GM18519 (cell line): ENCODE data around the gene NR3C1.

Experiments used
- ATAC-seq: cut with Tn5 transposase; IDR thresholded peaks from one replicate; pipeline ENCODE4 v1.9.1; 2021; ENCODE audit warnings: mild to moderate bottlenecking, moderate library complexity; ENCODE audit not compliant: unreplicated experiment, low FRiP score

NR3C1 gene

GRCh38 chr5:143244990-143245389 is 158.5 kb downstream of the NR3C1 start:
- ATAC-seq = no peak

- ATAC-seq = no peak
Measured at GRCh38 chr5:143244000-143244736, 159.3 kb downstream of the NR3C1 start.

- no peak for ATAC-seq
Measured at GRCh38 chr5:143243103-143243502, 160.4 kb downstream of the NR3C1 start.

GRCh38 chr5:143241892-143242291 is 161.6 kb downstream of the NR3C1 start:
- ATAC-seq = no peak

GRCh38 chr5:143239882-143240518 is 163.5 kb downstream of the NR3C1 start:
- ATAC-seq = no peak

- ATAC-seq = no peak
Measured at GRCh38 chr5:143238620-143239019, 164.9 kb downstream of the NR3C1 start.

GRCh38 chr5:143237664-143238063 is 165.8 kb downstream of the NR3C1 start:
- no peak for ATAC-seq

- ATAC-seq = no peak
Measured at GRCh38 chr5:143236682-143237081, 166.8 kb downstream of the NR3C1 start.

GRCh38 chr5:143235423-143235822 is 168.1 kb downstream of the NR3C1 start:
- no peak for ATAC-seq

- no peak for ATAC-seq
Measured at GRCh38 chr5:143234162-143234842, 169.2 kb downstream of the NR3C1 start.

GRCh38 chr5:143233031-143233430 is 170.5 kb downstream of the NR3C1 start:
- ATAC-seq = no peak

GRCh38 chr5:143231973-143232812 is 171.3 kb downstream of the NR3C1 start:
- no peak for ATAC-seq

GRCh38 chr5:143231416-143231815 is 172.1 kb downstream of the NR3C1 start:
- no peak for ATAC-seq

- ATAC-seq = no peak
Measured at GRCh38 chr5:143230676-143230996, 172.8 kb downstream of the NR3C1 start.

GRCh38 chr5:143229896-143230675 is 173.4 kb downstream of the NR3C1 start:
- ATAC-seq = peak; percentile 95

- ATAC-seq = peak; percentile 13
Measured at GRCh38 chr5:143229426-143229895, 174.0 kb downstream of the NR3C1 start.

GRCh38 chr5:143228597-143229293 is 174.7 kb downstream of the NR3C1 start:
- no peak for ATAC-seq
